HEK293T (cell line): ENCODE results near the gene HNRNPLL.
"Not testable (repeated sequence)": the region's sequence is repeated elsewhere in the genome, so short reads cannot be mapped to it uniquely, and the experiment has no call there.

Experiments used
- CTCF ChIA-PET: fragments of 350-600 bp; formaldehyde crosslinking; extraction: SDS; loops from one replicate; lab custom pipeline; 2021; ENCODE audit warnings: antibody characterized with exemption, inconsistent platforms; lab: Yijun Ruan, JAX
- POLR2A ChIA-PET: fragments of 350-600 bp; formaldehyde crosslinking; extraction: SDS; loops from one replicate; lab custom pipeline; 2020; ENCODE audit warnings: antibody characterized with exemption, inconsistent platforms; lab: Yijun Ruan, JAX
- DNase-seq: peaks from one replicate; pipeline ENCODE4 v3.0.0; 2012; ENCODE audit warnings: mixed read lengths; ENCODE audit errors: extremely low spot score
- ARNT ChIP-seq: fragments of 450-650 bp; IDR thresholded peaks from 2 replicates; pipeline ENCODE4 v1.6.1; 2017; ENCODE audit warnings: mild to moderate bottlenecking
- BHLHE40 ChIP-seq: fragments of 450-650 bp; IDR thresholded peaks from 2 replicates; pipeline ENCODE4 v1.6.1; 2016; ENCODE audit warnings: mild to moderate bottlenecking, moderate library complexity, borderline replicate concordance
- CTBP1 ChIP-seq: fragments of 450-650 bp; IDR thresholded peaks from 2 replicates; pipeline ENCODE4 v1.6.1; 2016; ENCODE audit warnings: borderline replicate concordance
- ELF4 ChIP-seq: fragments of 450-650 bp; IDR thresholded peaks from 2 replicates; pipeline ENCODE4 v1.6.1; 2017; ENCODE audit warnings: antibody characterized with exemption
- FOXA1 ChIP-seq: fragments of 450-650 bp; IDR thresholded peaks from 2 replicates; pipeline ENCODE4 v1.6.1; 2016; ENCODE audit warnings: mild to moderate bottlenecking
- FOXK2 ChIP-seq: fragments of 450-650 bp; IDR thresholded peaks from 2 replicates; pipeline ENCODE4 v1.6.1; 2016; ENCODE audit warnings: mild to moderate bottlenecking
- FOXM1 ChIP-seq: fragments of 450-650 bp; IDR thresholded peaks from 2 replicates; pipeline ENCODE4 v1.6.1; 2017; ENCODE audit warnings: mild to moderate bottlenecking, borderline replicate concordance
- HDGF ChIP-seq: fragments of 450-650 bp; IDR thresholded peaks from 2 replicates; pipeline ENCODE4 v1.6.1; 2017; ENCODE audit warnings: antibody characterized with exemption, borderline replicate concordance
- L3MBTL2 ChIP-seq: fragments of 450-650 bp; conservative IDR thresholded peaks from 2 replicates; pipeline ENCODE4 v1.6.1; 2016; ENCODE audit warnings: mild to moderate bottlenecking
- LEF1 ChIP-seq: fragments of 450-650 bp; IDR thresholded peaks from 2 replicates; pipeline ENCODE4 v1.6.1; 2017; ENCODE audit warnings: mild to moderate bottlenecking, borderline replicate concordance
- NFRKB ChIP-seq: fragments of 450-650 bp; IDR thresholded peaks from 2 replicates; pipeline ENCODE4 v1.6.1; 2016; ENCODE audit warnings: mild to moderate bottlenecking, moderate library complexity
- SP1 ChIP-seq: fragments of 450-650 bp; IDR thresholded peaks from 2 replicates; pipeline ENCODE4 v1.6.1; 2017
- SUZ12 ChIP-seq: fragments of 450-650 bp; IDR thresholded peaks from 2 replicates; pipeline ENCODE4 v1.6.1; 2016; ENCODE audit warnings: mild to moderate bottlenecking
- TARDBP ChIP-seq: fragments of 450-650 bp; IDR thresholded peaks from 2 replicates; pipeline ENCODE4 v1.6.1; 2016
- ZNF384 ChIP-seq: fragments of 450-650 bp; IDR thresholded peaks from 2 replicates; pipeline ENCODE4 v1.6.1; 2016
- TF ChIP-seq, protein P1 (sequence below): fragments of 450-650 bp; IDR thresholded peaks from 2 replicates; pipeline ENCODE4 v1.6.1; 2016

Gene HNRNPLL

DNA sequence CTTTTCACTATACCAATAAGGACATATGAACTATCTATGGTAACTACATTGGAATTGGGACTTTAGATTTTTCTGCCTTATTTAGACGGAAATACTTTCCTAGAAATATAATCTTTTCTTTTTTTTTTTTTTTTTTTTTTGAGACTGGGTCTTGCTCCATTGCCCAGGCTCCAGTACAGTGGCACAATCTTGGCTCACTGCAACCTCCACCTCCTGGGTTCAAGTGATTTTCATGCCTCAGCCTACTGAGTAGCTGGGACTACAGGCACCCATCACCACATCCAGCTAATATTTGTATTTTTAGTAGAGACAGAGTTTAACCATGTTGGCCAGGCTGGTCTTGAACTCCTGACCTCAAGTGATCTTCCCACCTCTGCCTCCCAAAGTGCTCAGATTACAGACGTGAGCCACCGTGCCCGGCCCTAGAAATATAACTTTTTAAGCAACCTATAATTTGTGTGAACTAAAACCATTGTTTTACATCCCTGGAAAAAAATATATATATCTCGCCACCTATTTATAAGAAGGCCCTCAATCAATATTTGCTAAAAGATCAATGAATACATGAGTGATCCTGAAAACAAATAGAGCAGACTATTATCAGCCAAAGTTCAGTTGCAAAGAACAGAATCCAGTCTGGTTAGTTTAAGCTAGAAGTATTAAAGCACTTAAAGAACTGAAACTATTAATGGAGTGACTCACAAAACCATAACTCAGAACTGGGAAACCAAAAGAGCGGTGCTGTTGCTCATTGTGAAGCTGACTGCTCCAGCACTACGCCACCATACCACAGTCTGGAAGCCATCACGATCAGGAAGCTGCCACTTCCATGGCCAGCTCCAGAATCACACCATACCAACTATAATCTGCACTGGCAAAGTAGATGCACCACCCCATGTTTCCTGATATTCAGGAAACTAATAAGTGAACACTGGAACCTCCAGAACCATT lies 8.4 kb upstream of the HNRNPLL start:
- ChIA-PET POLR2A (no interaction called here), CTCF (no interaction called here)
- TF ChIP-seq ZNF384 (no peak), FOXM1 (no peak), FOXK2 (no peak), NFRKB (no peak), LEF1 (no peak), ARNT (no peak), SP1 (no peak), L3MBTL2 (no peak), CTBP1 (no peak), HDGF (no peak), TARDBP (no peak), SUZ12 (no peak), FOXA1 (no peak), BHLHE40 (no peak), ELF4 (no peak)
- TF ChIP-seq, protein P1, sequence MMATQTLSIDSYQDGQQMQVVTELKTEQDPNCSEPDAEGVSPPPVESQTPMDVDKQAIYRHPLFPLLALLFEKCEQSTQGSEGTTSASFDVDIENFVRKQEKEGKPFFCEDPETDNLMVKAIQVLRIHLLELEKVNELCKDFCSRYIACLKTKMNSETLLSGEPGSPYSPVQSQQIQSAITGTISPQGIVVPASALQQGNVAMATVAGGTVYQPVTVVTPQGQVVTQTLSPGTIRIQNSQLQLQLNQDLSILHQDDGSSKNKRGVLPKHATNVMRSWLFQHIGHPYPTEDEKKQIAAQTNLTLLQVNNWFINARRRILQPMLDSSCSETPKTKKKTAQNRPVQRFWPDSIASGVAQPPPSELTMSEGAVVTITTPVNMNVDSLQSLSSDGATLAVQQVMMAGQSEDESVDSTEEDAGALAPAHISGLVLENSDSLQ, result no peak
- DNase-seq, result no peak

DNA sequence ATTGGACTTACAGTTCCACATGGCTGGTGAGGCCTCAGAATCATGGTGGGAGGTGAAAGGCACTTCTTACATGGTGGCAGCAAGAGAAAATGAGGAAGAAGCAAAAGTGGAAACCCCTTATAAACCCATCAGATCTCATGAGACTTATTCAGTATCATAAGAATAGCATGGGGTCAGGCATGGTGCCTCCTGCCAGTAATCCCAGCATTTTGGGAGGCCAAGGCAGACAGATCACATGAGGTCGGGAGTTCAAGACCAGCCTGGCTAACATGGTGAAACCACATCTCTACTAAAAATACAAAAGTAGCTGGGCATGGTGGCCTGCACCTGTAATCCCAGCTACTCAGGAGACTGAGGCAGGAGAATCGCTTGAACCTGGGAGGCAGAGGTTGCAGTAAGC lies 6.5 kb upstream of the HNRNPLL start:
- POLR2A ChIA-PET, CTCF ChIA-PET, DNase-seq: not testable (repeated sequence)

GRCh38 chr2:38608755-38609154 lies 6.0 kb upstream of the HNRNPLL start:
- ChIA-PET CTCF (interaction anchor here (0.9 kb wide), 1 partner anchor 57 kb away, joined by 3 read pairs; the partner anchor contains the start of gene GALM), POLR2A (interaction anchor here (1.7 kb wide), 1 partner anchor 143 kb away, joined by 4 read pairs; the partner anchor contains the start of gene SRSF7)
- DNase-seq, result no peak
- TF ChIP-seq SP1 (no peak), TARDBP (no peak), L3MBTL2 (no peak), CTBP1 (no peak), ZNF384 (no peak), BHLHE40 (no peak), NFRKB (no peak), LEF1 (no peak), ELF4 (no peak), FOXK2 (no peak), FOXA1 (no peak), SUZ12 (no peak), FOXM1 (no peak), HDGF (no peak), ARNT (no peak)
- TF ChIP-seq, protein P1, result no peak

DNA sequence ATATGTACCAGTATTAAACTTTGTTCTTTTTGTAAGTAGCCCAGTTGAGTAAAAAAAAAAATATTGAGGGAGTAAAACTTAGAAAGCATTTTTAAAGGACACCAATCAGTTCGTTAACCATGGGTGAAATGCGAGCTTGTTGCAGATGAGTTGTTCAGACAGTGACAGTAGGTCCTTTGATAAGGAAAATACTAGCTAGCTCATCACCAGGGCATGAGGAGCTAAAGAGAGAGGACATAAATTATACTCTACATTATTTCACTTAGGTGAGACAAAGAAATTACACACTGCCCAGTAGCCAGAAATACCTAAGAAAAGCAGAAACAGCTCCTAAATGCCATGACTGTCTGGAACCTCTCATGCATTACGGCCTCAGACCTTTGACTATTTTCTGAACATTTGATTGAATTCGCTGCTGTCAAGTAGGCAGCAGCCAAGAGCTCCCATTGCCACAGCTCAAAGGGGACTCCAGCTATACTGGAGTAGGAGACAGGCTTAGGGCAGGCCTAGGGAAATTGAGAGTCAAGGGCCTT lies 2.6 kb upstream of the HNRNPLL start:
- CTCF ChIA-PET, result interaction anchor here (0.7 to 1.5 kb wide), 3 partner anchors 15 to 60 kb away, joined by 3 read pairs; partner anchors contain the start of gene GALM
- POLR2A ChIA-PET, result interaction anchor here (1.4 kb wide), 1 partner anchor 146 kb away, joined by 5 read pairs; the partner anchor contains the start of gene SRSF7
- no peak for DNase-seq
- TF ChIP-seq SP1, result no peak
- no peak for TF ChIP-seq FOXA1
- no peak for TF ChIP-seq HDGF
- TF ChIP-seq SUZ12, result no peak
- TF ChIP-seq BHLHE40, result no peak
- no peak for TF ChIP-seq LEF1
- TF ChIP-seq L3MBTL2, result no peak
- TF ChIP-seq CTBP1, result no peak
- TF ChIP-seq NFRKB, result no peak
- no peak for TF ChIP-seq ZNF384
- TF ChIP-seq ELF4, result no peak
- no peak for TF ChIP-seq ARNT
- TF ChIP-seq FOXK2, result no peak
- TF ChIP-seq TARDBP, result no peak
- no peak for TF ChIP-seq FOXM1
- TF ChIP-seq, protein P1, result no peak

DNA sequence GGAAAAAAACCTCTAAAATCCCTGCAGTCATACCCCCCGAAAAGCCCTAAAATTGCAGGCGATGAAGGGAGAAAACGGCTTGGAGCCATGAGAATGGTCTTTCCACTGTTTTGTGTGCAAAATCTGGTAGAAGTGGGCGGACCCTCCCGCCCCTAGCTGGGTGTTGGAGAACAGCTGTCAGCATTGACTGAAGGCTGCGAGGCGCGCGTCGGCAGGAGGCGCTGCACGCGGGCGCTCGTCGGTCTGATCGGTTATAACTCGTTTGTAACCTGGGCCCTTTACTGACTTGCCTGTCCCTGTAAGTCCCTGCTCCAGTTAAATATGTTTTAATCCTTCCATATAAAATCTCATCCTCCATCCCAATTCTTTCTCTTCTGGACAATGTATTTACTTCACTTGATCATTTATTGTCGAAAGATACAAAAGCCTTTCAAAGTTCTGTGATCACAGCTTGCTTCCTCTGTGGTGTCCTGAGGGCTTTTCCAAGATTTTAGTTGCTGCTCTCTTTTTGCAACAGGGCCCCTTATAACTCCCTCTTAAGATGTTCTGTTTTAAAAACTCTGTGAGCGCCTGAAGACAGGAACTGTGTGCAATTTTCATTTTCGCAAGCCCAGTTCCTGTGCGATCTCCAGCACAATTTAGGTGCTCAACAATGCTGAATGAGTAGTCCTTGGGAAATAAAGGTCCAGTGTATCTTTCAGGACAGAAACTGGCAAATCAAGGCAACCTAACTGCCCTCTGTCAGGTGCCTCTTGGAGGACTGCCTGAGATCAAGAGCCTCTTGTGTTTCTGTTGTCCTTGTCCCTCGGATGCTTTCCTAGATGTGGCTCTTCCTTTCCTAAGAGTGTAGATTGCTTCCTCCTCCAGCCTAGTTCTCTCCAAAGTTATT lies 918 bp upstream of the HNRNPLL start:
- ChIA-PET POLR2A (interaction anchor here (0.6 to 2.7 kb wide), 7 partner anchors 22 to 148 kb away, joined by 3 to 11 read pairs (median 4); partner anchors contain the start of genes GALM and SRSF7), CTCF (interaction anchor here (0.6 to 2.2 kb wide), 9 partner anchors 9 to 134 kb away, joined by 3 to 10 read pairs (median 3); partner anchors contain the start of gene GALM)
- TF ChIP-seq SP1, result no peak
- peak; percentile 79 for TF ChIP-seq L3MBTL2
- peak; percentile 77 for DNase-seq
